ENCODE results near the gene PLEKHJ1.
A peak's percentile ranks its signal among the peaks of the same experiment; 100 is the strongest.

PLEKHJ1 gene

DNA sequence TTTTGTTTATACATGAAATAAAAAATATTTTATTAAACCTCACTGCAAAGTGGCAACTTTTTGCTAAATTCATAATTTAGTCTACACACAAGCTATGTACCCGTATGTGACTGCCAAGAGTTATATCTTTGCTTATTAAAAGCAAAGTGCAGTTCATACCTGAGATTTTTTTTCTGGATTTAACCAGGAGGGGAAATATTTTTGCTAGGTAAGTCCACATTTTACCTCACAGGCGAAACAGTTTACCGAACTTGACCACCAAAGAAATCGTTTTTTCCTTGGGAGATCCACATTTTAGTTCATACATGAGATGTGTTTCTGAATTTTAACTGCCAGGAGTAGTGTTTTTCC is 32.3 kb upstream of the PLEKHJ1 start:
- peak overlapping the region; percentile 91 for H3K4me3 ChIP-seq (ENCODE audit: low read length)
- peaks cover 15% of the 10 kb centered on the region for H3K36me3 ChIP-seq (ENCODE audit: control insufficient read depth, insufficient read depth, low read length, severe bottlenecking)
- DNase-seq (ENCODE audit: low read depth), result no peak
- H3K27me3 ChIP-seq (replicated peaks; ENCODE audit: control insufficient read depth, insufficient read depth, low read length), result no peaks in the 10 kb centered on the region
- H3K9ac ChIP-seq (ENCODE audit: low read length), result peak overlapping the region; percentile 81
- H3K9me3 ChIP-seq (ENCODE audit: control insufficient read depth, low read length), result no peaks in the 10 kb centered on the region
- peaks cover 34% of the 10 kb centered on the region for H3K4me1 ChIP-seq (ENCODE audit: control insufficient read depth, insufficient read depth, low read length)

- no peak overlapping the region for H3K9ac ChIP-seq (ENCODE audit: low read length)
- peak; percentile 30 for DNase-seq (ENCODE audit: low read depth)
- peaks cover 1% of the 10 kb centered on the region for H3K36me3 ChIP-seq (ENCODE audit: control insufficient read depth, insufficient read depth, low read length, severe bottlenecking)
- no peaks in the 10 kb centered on the region for H3K9me3 ChIP-seq (ENCODE audit: control insufficient read depth, low read length)
- no peaks in the 10 kb centered on the region for H3K27me3 ChIP-seq (replicated peaks; ENCODE audit: control insufficient read depth, insufficient read depth, low read length)
- H3K4me1 ChIP-seq (ENCODE audit: control insufficient read depth, insufficient read depth, low read length), result peaks cover 19% of the 10 kb centered on the region
- no peak overlapping the region for H3K4me3 ChIP-seq (ENCODE audit: low read length)
Observed at GRCh38 chr19:2266183-2266993, 30.3 kb upstream of the PLEKHJ1 start.

- DNase-seq (ENCODE audit: low read depth), result peak; percentile 35
- Histone ChIP-seq H3K27me3 (replicated peaks; ENCODE audit: control insufficient read depth, insufficient read depth, low read length) (no peaks in the 10 kb centered on the region), H3K4me3 (ENCODE audit: low read length) (no peak overlapping the region)
Observed at GRCh38 chr19:2261438-2262172, 25.5 kb upstream of the PLEKHJ1 start.

GRCh38 chr19:2260341-2260805 is 24.2 kb upstream of the PLEKHJ1 start:
- DNase-seq (ENCODE audit: low read depth), result no peak
- no peaks in the 10 kb centered on the region for H3K36me3 ChIP-seq (ENCODE audit: control insufficient read depth, insufficient read depth, low read length, severe bottlenecking)
- no peak overlapping the region for H3K9ac ChIP-seq (ENCODE audit: low read length)

More at GRCh38 chr19:2261438-2262172, 25.5 kb upstream of the PLEKHJ1 start:
- no peak overlapping the region for H3K9ac ChIP-seq (ENCODE audit: low read length)
- no peaks in the 10 kb centered on the region for H3K9me3 ChIP-seq (ENCODE audit: control insufficient read depth, low read length)
- H3K36me3 ChIP-seq (ENCODE audit: control insufficient read depth, insufficient read depth, low read length, severe bottlenecking), result no peaks in the 10 kb centered on the region
- H3K4me1 ChIP-seq (ENCODE audit: control insufficient read depth, insufficient read depth, low read length), result peaks cover 10% of the 10 kb centered on the region

GRCh38 chr19:2259336-2259735 is 23.2 kb upstream of the PLEKHJ1 start:
- Histone ChIP-seq H3K4me1 (ENCODE audit: control insufficient read depth, insufficient read depth, low read length) (peaks cover 6% of the 10 kb centered on the region), H3K4me3 (ENCODE audit: low read length) (no peak overlapping the region), H3K36me3 (ENCODE audit: control insufficient read depth, insufficient read depth, low read length, severe bottlenecking) (no peaks in the 10 kb centered on the region), H3K27me3 (replicated peaks; ENCODE audit: control insufficient read depth, insufficient read depth, low read length) (no peaks in the 10 kb centered on the region), H3K9ac (ENCODE audit: low read length) (no peak overlapping the region), H3K9me3 (ENCODE audit: control insufficient read depth, low read length) (no peaks in the 10 kb centered on the region)
- no peak for DNase-seq (ENCODE audit: low read depth)

More at GRCh38 chr19:2260341-2260805, 24.2 kb upstream of the PLEKHJ1 start:
- Histone ChIP-seq H3K27me3 (replicated peaks; ENCODE audit: control insufficient read depth, insufficient read depth, low read length) (no peaks in the 10 kb centered on the region), H3K4me1 (ENCODE audit: control insufficient read depth, insufficient read depth, low read length) (peaks cover 6% of the 10 kb centered on the region), H3K9me3 (ENCODE audit: control insufficient read depth, low read length) (no peaks in the 10 kb centered on the region), H3K4me3 (ENCODE audit: low read length) (peak overlapping the region; percentile 52)

DNA sequence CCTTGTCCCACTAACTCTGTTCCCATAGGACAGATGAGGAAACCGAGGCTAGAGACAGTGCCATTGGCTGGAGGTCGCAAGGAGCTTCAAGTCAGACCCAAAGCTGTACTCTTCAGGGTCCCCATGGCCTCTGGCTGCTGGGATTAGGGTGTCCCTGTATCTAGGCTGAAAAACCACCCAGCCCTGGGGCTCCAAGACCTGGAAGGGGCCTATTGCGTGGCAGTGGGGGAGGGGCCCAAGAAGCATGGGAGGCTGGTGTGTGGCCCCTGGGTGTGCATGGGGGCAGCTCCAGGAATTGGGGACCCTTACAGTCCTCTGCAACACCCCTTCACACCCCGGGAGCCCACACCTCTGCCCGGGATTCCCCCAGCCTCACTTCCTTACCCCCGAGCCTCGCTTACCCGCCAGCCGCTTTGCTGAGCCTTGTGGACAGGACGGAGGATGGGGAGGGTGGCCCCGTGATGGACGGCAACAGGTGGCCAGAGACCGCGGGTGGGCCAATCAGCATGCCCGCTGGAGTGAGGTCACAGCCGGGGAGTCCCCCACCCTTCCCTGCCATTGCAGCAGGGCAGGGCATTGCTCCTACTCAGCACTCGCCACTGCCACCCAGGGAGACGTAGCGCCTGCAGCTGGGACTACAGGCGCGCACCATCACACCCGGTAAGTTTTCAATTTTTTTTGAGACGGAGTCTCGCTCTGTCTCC is 20.0 kb upstream of the PLEKHJ1 start, which contains the start of gene JSRP1:
Gene JSRP1, minus strand, starts transcription at position 436 of the 704 bp plus-strand sequence. CDS start 1,103 bp downstream, outside the sequence.
- Histone ChIP-seq H3K36me3 (ENCODE audit: control insufficient read depth, insufficient read depth, low read length, severe bottlenecking) (no peaks in the 10 kb centered on the region), H3K27me3 (replicated peaks; ENCODE audit: control insufficient read depth, insufficient read depth, low read length) (peaks cover 15% of the 10 kb centered on the region), H3K9me3 (ENCODE audit: control insufficient read depth, low read length) (no peaks in the 10 kb centered on the region), H3K9ac (ENCODE audit: low read length) (no peak within 1 kb of the TSS), H3K4me3 (ENCODE audit: low read length) (no peak within 1 kb of the TSS), H3K4me1 (ENCODE audit: control insufficient read depth, insufficient read depth, low read length) (peaks cover 13% of the 10 kb centered on the region)
- DNase-seq (ENCODE audit: low read depth), result no peak

DNA sequence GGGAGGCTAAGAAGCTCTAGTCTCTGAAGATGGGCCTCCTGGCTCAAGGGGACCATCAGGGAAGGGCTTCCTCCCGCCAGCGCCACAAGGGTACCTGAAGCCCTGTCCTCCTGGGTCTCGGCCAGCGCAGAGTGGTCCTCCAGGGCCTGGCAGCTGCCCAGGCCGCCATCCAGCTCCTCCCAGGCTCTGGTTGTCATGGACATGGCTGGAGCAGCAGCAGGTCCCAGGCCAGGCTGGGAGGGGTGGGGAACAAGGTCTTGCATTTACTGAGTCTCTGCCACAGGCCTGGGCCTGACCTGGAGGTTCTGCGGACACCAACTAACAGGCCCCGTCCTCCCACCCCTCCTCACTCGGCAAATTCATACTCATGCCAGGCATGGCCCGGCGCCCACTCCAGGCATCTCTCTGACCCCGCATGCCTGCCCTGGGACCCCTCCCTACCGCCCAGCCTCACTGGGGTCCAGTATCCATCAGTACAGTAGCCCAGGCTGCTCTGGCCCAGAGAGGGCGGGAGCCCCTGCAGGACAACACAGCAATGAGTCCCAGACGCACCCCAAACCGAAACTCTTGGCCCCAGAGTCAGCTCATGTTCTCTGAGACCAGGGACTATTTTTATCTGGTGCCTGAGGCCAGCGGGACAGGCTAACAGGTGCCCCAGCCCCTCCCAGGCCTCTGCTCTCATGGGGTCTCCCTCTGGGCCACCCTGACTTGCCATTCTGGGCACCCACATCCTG is 19.1 kb upstream of the PLEKHJ1 start:
- peaks cover 15% of the 10 kb centered on the region for H3K27me3 ChIP-seq (replicated peaks; ENCODE audit: control insufficient read depth, insufficient read depth, low read length)
- H3K9me3 ChIP-seq (ENCODE audit: control insufficient read depth, low read length), result no peaks in the 10 kb centered on the region
- H3K36me3 ChIP-seq (ENCODE audit: control insufficient read depth, insufficient read depth, low read length, severe bottlenecking), result no peaks in the 10 kb centered on the region
- peaks cover 10% of the 10 kb centered on the region for H3K4me1 ChIP-seq (ENCODE audit: control insufficient read depth, insufficient read depth, low read length)
- no peak for DNase-seq (ENCODE audit: low read depth)
- H3K9ac ChIP-seq (ENCODE audit: low read length), result no peak overlapping the region
- H3K4me3 ChIP-seq (ENCODE audit: low read length), result no peak overlapping the region

GRCh38 chr19:2254064-2254872 is 18.1 kb upstream of the PLEKHJ1 start:
- Histone ChIP-seq H3K27me3 (replicated peaks; ENCODE audit: control insufficient read depth, insufficient read depth, low read length) (peaks cover 15% of the 10 kb centered on the region), H3K4me1 (ENCODE audit: control insufficient read depth, insufficient read depth, low read length) (peaks cover 7% of the 10 kb centered on the region), H3K9ac (ENCODE audit: low read length) (no peak overlapping the region), H3K4me3 (ENCODE audit: low read length) (no peak overlapping the region), H3K36me3 (ENCODE audit: control insufficient read depth, insufficient read depth, low read length, severe bottlenecking) (peaks cover under 1% of the 10 kb centered on the region), H3K9me3 (ENCODE audit: control insufficient read depth, low read length) (no peaks in the 10 kb centered on the region)
- DNase-seq (ENCODE audit: low read depth), result peak; percentile 66

GRCh38 chr19:2253106-2254063 is 17.3 kb upstream of the PLEKHJ1 start:
- Histone ChIP-seq H3K9me3 (ENCODE audit: control insufficient read depth, low read length) (no peaks in the 10 kb centered on the region), H3K9ac (ENCODE audit: low read length) (no peak overlapping the region), H3K4me3 (ENCODE audit: low read length) (no peak overlapping the region), H3K4me1 (ENCODE audit: control insufficient read depth, insufficient read depth, low read length) (peaks cover 7% of the 10 kb centered on the region), H3K36me3 (ENCODE audit: control insufficient read depth, insufficient read depth, low read length, severe bottlenecking) (peaks cover 3% of the 10 kb centered on the region), H3K27me3 (replicated peaks; ENCODE audit: control insufficient read depth, insufficient read depth, low read length) (peaks cover 15% of the 10 kb centered on the region)
- no peak for DNase-seq (ENCODE audit: low read depth)

All from adipocyte (in vitro differentiated cells).